ENCODE measurements around the gene DAGLA. TPM values are rescaled to one million over a fixed set of nuclear protein-coding genes. Genes with fewer than 3 reads are reported as not detected.
A peak's percentile ranks its signal among the peaks of the same experiment; 100 is the strongest.

DAGLA gene
- total and polyA plus RNA-seq, 2 of the 13 experiments (the other 11 are each of a cell fraction or from before 2014, with no cell fraction given) = 2.6 to 3.9 TPM

- TF ChIP-seq NFE2 (CRISPR knock-in tag; IDR thresholded peaks at IDR 0.05) (no peak), HIC2 (CRISPR knock-in tag; IDR thresholded peaks at IDR 0.05; ENCODE audit: low read depth) (peak; percentile 63; the same call in 1 of the 2 replicates), THAP7 (CRISPR knock-in tag; IDR thresholded peaks at IDR 0.05) (0 out of 2 replicates have a peak, but pooled peaks have one; percentile 39), FOXP4 (CRISPR knock-in tag; IDR thresholded peaks at IDR 0.05) (peak; percentile 53; the same call in 1 of the 2 replicates), HNF4G (IDR thresholded peaks at IDR 0.05; ENCODE audit: borderline replicate concordance, low read depth, low read length) (peak; percentile 96), HNF4G (CRISPR knock-in tag; IDR thresholded peaks at IDR 0.05; ENCODE audit: borderline replicate concordance, low read depth) (peak; percentile 76; the same call in 1 of the 2 replicates), MNT (IDR thresholded peaks at IDR 0.05) (no peak), TRAFD1 (CRISPR knock-in tag; IDR thresholded peaks at IDR 0.05; ENCODE audit: borderline replicate concordance) (no peak), RNF2 (conservative IDR thresholded peaks at IDR 0.05; ENCODE audit: low read depth) (no peak), ELF3 (CRISPR knock-in tag; IDR thresholded peaks at IDR 0.05) (peak; percentile 79), RXRA (CRISPR knock-in tag; IDR thresholded peaks at IDR 0.05) (peak; percentile 95), ZNF446 (CRISPR knock-in tag; IDR thresholded peaks at IDR 0.05) (0 out of 2 replicates have a peak, but pooled peaks have one; percentile 49), ATF3 (CRISPR knock-in tag; IDR thresholded peaks at IDR 0.05) (peak; percentile 69), FOSL1 (CRISPR knock-in tag; IDR thresholded peaks at IDR 0.05; ENCODE audit: borderline replicate concordance) (no peak; the same call in 1 of the 2 replicates), ARNTL (CRISPR knock-in tag; IDR thresholded peaks at IDR 0.05) (no peak; the same call in 1 of the 2 replicates), SRY (CRISPR knock-in tag; IDR thresholded peaks at IDR 0.05) (no peak), FOXK1 (CRISPR knock-in tag; IDR thresholded peaks at IDR 0.05; ENCODE audit: borderline replicate concordance, low read depth) (peak; percentile 82; the same call in 1 of the 2 replicates), BRD4 (CRISPR knock-in tag; IDR thresholded peaks at IDR 0.05) (peak; percentile 70), PHF8 (CRISPR knock-in tag; IDR thresholded peaks at IDR 0.05) (peak; percentile 45), ZNF850 (CRISPR knock-in tag; conservative IDR thresholded peaks at IDR 0.05) (no peak), ZNF790 (CRISPR knock-in tag; IDR thresholded peaks at IDR 0.05; ENCODE audit: borderline replicate concordance) (peak; percentile 68; the same call in 1 of the 2 replicates), ZNF468 (CRISPR knock-in tag; IDR thresholded peaks at IDR 0.05) (no peak)
Measured at GRCh38 chr11:61756452-61757212, 76.4 kb downstream of the DAGLA start (continued).
